HepG2 (cell line): Measurements from ENCODE around the gene ARX. TPM values are rescaled to one million over a fixed set of nuclear protein-coding genes. Genes with fewer than 3 reads are reported as not detected.

Source experiments
- ATAC-seq: fragments of 200-7000 bp; cut with Tn5 transposase; 3 replicates; pipeline ENCODE4 v1.9.1; 2020; ENCODE audit warnings: mild to moderate bottlenecking, moderate library complexity
- BruUV-seq: library from RNA; stranded (reverse); fragments of 400-500 nt; replicated peaks from 2 replicates; lab custom pipeline; 2021; lab: Mats Ljungman, UMichigan
- CTCF ChIA-PET: fragments of 300-600 bp; formaldehyde crosslinking; extraction: SDS; loops from one replicate; lab custom pipeline; 2021; ENCODE audit warnings: low total read pairs, inconsistent platforms, low intra/inter-chr PET ratio; lab: Yijun Ruan, JAX
- POLR2A ChIA-PET: fragments of 350-600 bp; sonication (Branson Sonifier 250); formaldehyde crosslinking; loops from one replicate; lab custom pipeline; 2020; ENCODE audit warnings: antibody characterized with exemption, inconsistent platforms; lab: Yijun Ruan, JAX
- DNase-seq: peaks from one replicate; pipeline ENCODE4 v3.0.0-alpha.2; 2015; ENCODE audit warnings: low spot score
- FAIRE-seq: peaks from 3 replicates; lab custom pipeline; 2011; peaks lifted over from hg19 to GRCh38; lab: Jason Lieb, UNC
- H2AFZ ChIP-seq: one replicate; pipeline ENCODE4 v1.6.1; 2011; ENCODE audit warnings: low read length, inconsistent platforms
- H3K27ac ChIP-seq: fragments of 300-600 bp; 3 replicates; pipeline ENCODE4 v1.8.0; 2011; ENCODE audit warnings: mixed run types, mild to moderate bottlenecking, mixed read lengths, low read length, inconsistent platforms; ENCODE audit not compliant: insufficient read depth; ENCODE audit errors: extremely low read length
- H3K27me3 ChIP-seq, 2 experiments: fragments of 200-600 bp in 1 of 2; 2 replicates in 1 of 2; 3 replicates in 1 of 2; pipeline versions ENCODE4 v1.6.0 to v1.8.0; 2011; ENCODE audit warnings: low read length in 2 of 2, mild to moderate bottlenecking in 2 of 2, moderate library complexity in 2 of 2, inconsistent platforms in 1 of 2; ENCODE audit not compliant: insufficient read depth in 2 of 2, control insufficient read depth in 1 of 2
- H3K36me3 ChIP-seq, 2 experiments: fragments of 200-600 bp in 1 of 2; replicated peaks in 1 of 2; 2 replicates in 1 of 2; 3 replicates in 1 of 2; pipeline versions ENCODE4 v1.5.1 to v1.8.0; 2011; ENCODE audit warnings: low read length in 2 of 2, inconsistent platforms in 1 of 2; ENCODE audit not compliant: insufficient read depth in 2 of 2, control insufficient read depth in 1 of 2
- H3K4me1 ChIP-seq: 2 replicates; pipeline ENCODE4 v1.5.1; 2012; ENCODE audit warnings: low read length, inconsistent platforms; ENCODE audit not compliant: insufficient read depth
- H3K4me2 ChIP-seq: 2 replicates; pipeline ENCODE4 v1.6.0; 2011; ENCODE audit warnings: low read depth, low read length, inconsistent platforms
- H3K4me3 ChIP-seq, 3 experiments: fragments of 200-600 bp in 1 of 3; sonication (generic), shearing (Covaris generic) in 1 of 3; replicated peaks in 1 of 3; 2 replicates each; pipeline ENCODE4 v1.5.1; 2011 to 2016; ENCODE audit warnings: low read length in 3 of 3, inconsistent platforms in 2 of 3, low read depth in 2 of 3, mild to moderate bottlenecking in 2 of 3, control low read depth in 1 of 3, mixed read lengths in 1 of 3; ENCODE audit not compliant: insufficient read depth in 1 of 3
- H3K79me2 ChIP-seq: one replicate; pipeline ENCODE4 v1.6.1; 2011; ENCODE audit warnings: low read length, inconsistent platforms; ENCODE audit not compliant: insufficient read depth
- H3K9ac ChIP-seq: 2 replicates; pipeline ENCODE4 v1.6.0; 2011; ENCODE audit warnings: mild to moderate bottlenecking, low read depth, low read length, inconsistent platforms; ENCODE audit not compliant: insufficient read depth
- H3K9me3 ChIP-seq: 2 replicates; pipeline ENCODE4 v1.5.1; 2012; ENCODE audit warnings: mild to moderate bottlenecking, low read length
- H4K20me1 ChIP-seq: 2 replicates; pipeline ENCODE4 v1.6.0; 2011; ENCODE audit warnings: inconsistent platforms, mild to moderate bottlenecking, low read length, moderate library complexity; ENCODE audit not compliant: insufficient read depth
- ATAD3A ChIP-seq: sonication (generic); formaldehyde crosslinking; IDR thresholded peaks from 2 replicates; pipeline ENCODE4 v1.4.0; 2020; ENCODE audit warnings: missing genetic modification reagents
- JUND ChIP-seq: sonication (generic); formaldehyde crosslinking; IDR thresholded peaks from 2 replicates; pipeline ENCODE4 v1.8.0; 2022; ENCODE audit warnings: mild to moderate bottlenecking, missing genetic modification reagents
- KAT7 ChIP-seq: IDR thresholded peaks from 2 replicates; pipeline ENCODE4 v1.6.1; 2018; ENCODE audit warnings: borderline replicate concordance, missing compliant biosample characterization
- REPIN1 ChIP-seq: sonication (generic); formaldehyde crosslinking; IDR thresholded peaks from 2 replicates; pipeline ENCODE4 v1.8.0; 2022; ENCODE audit warnings: missing genetic modification reagents, low read depth, mild to moderate bottlenecking, borderline replicate concordance
- ZNF180 ChIP-seq: sonication (generic); formaldehyde crosslinking; IDR thresholded peaks from 2 replicates; pipeline ENCODE4 v1.4.0; 2020; ENCODE audit warnings: low read depth, missing genetic modification reagents, borderline replicate concordance
- ZNF251 ChIP-seq: sonication (generic); formaldehyde crosslinking; IDR thresholded peaks from 2 replicates; pipeline ENCODE4 v1.9.0; 2021; ENCODE audit warnings: mild to moderate bottlenecking, missing genetic modification reagents
- ZNF512 ChIP-seq: sonication (generic); formaldehyde crosslinking; IDR thresholded peaks from 2 replicates; pipeline ENCODE4 v1.4.0; 2020; ENCODE audit warnings: mild to moderate bottlenecking, missing genetic modification reagents
- ZNF605 ChIP-seq: sonication (generic); formaldehyde crosslinking; IDR thresholded peaks from 2 replicates; pipeline ENCODE4 v1.8.0; 2022; ENCODE audit warnings: mild to moderate bottlenecking, missing genetic modification reagents
- ZSCAN29 ChIP-seq: sonication (generic); formaldehyde crosslinking; conservative IDR thresholded peaks from 2 replicates; pipeline ENCODE4 v1.4.0; 2020; ENCODE audit warnings: mild to moderate bottlenecking, missing genetic modification reagents
- WGBS: methylation state at CpG from one replicate; pipeline ENCODE4 v1.1.6; 2017; ENCODE audit warnings: low lambda C conversion rate; 5-methylcytosine and 5-hydroxymethylcytosine counted together
- in situ Hi-C: cut with HindIII; loops from 2 replicates; pipeline ENCODE4 v1.10.0; 2017; ENCODE audit warnings: low pct_unique_long_range_greater_than_20kb; ENCODE audit not compliant: extremely low pct_ligation_motif_present
- intact Hi-C: fragments of 100-400 bp; cut with micrococcal nuclease; formaldehyde crosslinking; loops from one replicate; pipeline ENCODE4 v1.10.0; 2022; ENCODE audit not compliant: unreplicated experiment
- polyA plus RNA-seq, 8 experiments: library from polyadenylated mRNA; depleted of rRNA in 3 of 8; stranded (reverse) in 7 of 8; unstranded in 1 of 8; fragments of >200 nt; fragmentation: Illumina TruSeq in 4 of 8; extraction: Trizol in 4 of 8; gene quantifications; 2 replicates each; pipeline versions ENCODE4 v1.2.1 to v1.2.3, GENCODE V29; 2011 to 2016; ENCODE audit warnings: low read depth in 4 of 8, missing spikeins in 1 of 8, mixed read lengths in 1 of 8; ENCODE audit not compliant: insufficient read depth in 1 of 8
- total RNA-seq, 5 experiments: library from RNA; depleted of rRNA; stranded (reverse); fragments of >200 nt; fragmentation: Illumina TruSeq; extraction: Trizol; gene quantifications; 2 replicates each; pipeline ENCODE4 v1.2.3, GENCODE V29; 2016; ENCODE audit warnings: low read depth in 1 of 5
- TF ChIP-seq, protein P1 (sequence below): sonication (generic); formaldehyde crosslinking; IDR thresholded peaks from 2 replicates; pipeline ENCODE4 v1.5.0; 2020; ENCODE audit warnings: missing genetic modification reagents

The ARX gene
- total and polyA plus RNA-seq, 2 of the 13 experiments (the other 11 are each of a cell fraction or from before 2014, with no cell fraction given): not detected

DNA sequence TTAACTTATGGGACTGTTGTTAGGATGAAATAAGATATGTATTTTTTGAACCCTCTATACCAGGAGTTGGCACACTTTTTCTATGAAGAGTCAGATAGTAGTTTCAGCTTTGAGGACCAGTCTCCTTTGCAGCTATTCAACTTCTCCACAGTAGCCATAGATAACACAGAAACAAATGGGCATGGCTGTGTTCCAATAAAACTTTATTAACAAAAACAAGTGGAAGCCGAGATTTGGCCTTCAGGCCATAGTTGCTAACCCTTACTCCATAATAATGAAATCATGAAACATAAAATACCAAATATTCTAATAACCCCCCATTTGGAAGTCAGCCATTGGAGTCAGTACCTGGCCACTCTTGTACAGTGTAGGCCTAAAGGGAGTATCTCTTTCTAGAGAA is 30.6 kb downstream of the ARX start:
- Histone ChIP-seq H3K79me2 (no peaks in the 10 kb centered on the region), H3K9ac (no peak overlapping the region), H3K36me3 (no peaks in the 10 kb centered on the region; a peak in 2 of 5 replicates), H3K4me1 (no peaks in the 10 kb centered on the region), H3K9me3 (no peaks in the 10 kb centered on the region), H4K20me1 (no peaks in the 10 kb centered on the region), H2AFZ (no peak overlapping the region), H3K27ac (no peak overlapping the region), H3K4me2 (no peak overlapping the region), H3K4me3 (no peak overlapping the region), H3K27me3 (no peaks in the 10 kb centered on the region)
- no TSS peak for BruUV-seq
- in situ Hi-C loops: no loop called here
- ATAC-seq: no peak
- TF ChIP-seq ZNF251 (no peak), JUND (CRISPR knock-in tag) (no peak), ZNF512 (no peak), REPIN1 (CRISPR knock-in tag) (no peak), KAT7 (CRISPR knock-in tag) (no peak), ATAD3A (CRISPR knock-in tag) (no peak), ZSCAN29 (CRISPR knock-in tag) (no peak), ZNF605 (CRISPR knock-in tag) (no peak), ZNF180 (CRISPR knock-in tag) (no peak)
- TF ChIP-seq, protein P1, sequence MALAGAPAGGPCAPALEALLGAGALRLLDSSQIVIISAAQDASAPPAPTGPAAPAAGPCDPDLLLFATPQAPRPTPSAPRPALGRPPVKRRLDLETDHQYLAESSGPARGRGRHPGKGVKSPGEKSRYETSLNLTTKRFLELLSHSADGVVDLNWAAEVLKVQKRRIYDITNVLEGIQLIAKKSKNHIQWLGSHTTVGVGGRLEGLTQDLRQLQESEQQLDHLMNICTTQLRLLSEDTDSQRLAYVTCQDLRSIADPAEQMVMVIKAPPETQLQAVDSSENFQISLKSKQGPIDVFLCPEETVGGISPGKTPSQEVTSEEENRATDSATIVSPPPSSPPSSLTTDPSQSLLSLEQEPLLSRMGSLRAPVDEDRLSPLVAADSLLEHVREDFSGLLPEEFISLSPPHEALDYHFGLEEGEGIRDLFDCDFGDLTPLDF (CRISPR knock-in tag): no peak
- FAIRE-seq: no peak
- DNase-seq: no peak
- 100% methylated on average over 1 of the region's 1 CpG for WGBS
- ChIA-PET POLR2A (no interaction called here), CTCF (no interaction called here)
- intact Hi-C loops: no loop called here
